GM18868 (cell line): ENCODE results near the gene CNNM1.

Experiments
- ATAC-seq: cut with Tn5 transposase; IDR thresholded peaks from one replicate; pipeline ENCODE4 v1.9.1; 2021; ENCODE audit warnings: mild to moderate bottlenecking, moderate library complexity; ENCODE audit not compliant: unreplicated experiment

CNNM1 gene

GRCh38 chr10:99337311-99337811 lies 8.2 kb downstream of the CNNM1 start:
- ATAC-seq: no peak

- ATAC-seq: no peak
These were observed 8.7 kb downstream of the CNNM1 start for GRCh38 chr10:99337901-99338300.

GRCh38 chr10:99339077-99339476 lies 9.9 kb downstream of the CNNM1 start:
- ATAC-seq: no peak

GRCh38 chr10:99339563-99340047 lies 10.4 kb downstream of the CNNM1 start:
- ATAC-seq: no peak

- ATAC-seq: no peak
These were observed 11.5 kb downstream of the CNNM1 start for GRCh38 chr10:99340650-99341049.

GRCh38 chr10:99341248-99341647 lies 12.1 kb downstream of the CNNM1 start:
- ATAC-seq: no peak

- peak; percentile 64 for ATAC-seq
These were observed 12.8 kb downstream of the CNNM1 start for GRCh38 chr10:99341860-99342490.

GRCh38 chr10:99343262-99343661 lies 14.1 kb downstream of the CNNM1 start:
- ATAC-seq: no peak

- ATAC-seq: no peak
These were observed 15.6 kb downstream of the CNNM1 start for GRCh38 chr10:99344715-99345114.

GRCh38 chr10:99345350-99345749 lies 16.2 kb downstream of the CNNM1 start:
- peak; percentile 54 for ATAC-seq

GRCh38 chr10:99346247-99346646 lies 17.1 kb downstream of the CNNM1 start:
- ATAC-seq: no peak

GRCh38 chr10:99347672-99348071 lies 18.5 kb downstream of the CNNM1 start:
- no peak for ATAC-seq

GRCh38 chr10:99353182-99353581 lies 24.0 kb downstream of the CNNM1 start:
- no peak for ATAC-seq

GRCh38 chr10:99357691-99358090 lies 28.5 kb downstream of the CNNM1 start:
- no peak for ATAC-seq

- no peak for ATAC-seq
These were observed 28.9 kb downstream of the CNNM1 start for GRCh38 chr10:99358101-99358500.

- ATAC-seq: no peak
These were observed 31.8 kb downstream of the CNNM1 start for GRCh38 chr10:99360934-99361333.

GRCh38 chr10:99364125-99364524 lies 35.0 kb downstream of the CNNM1 start:
- ATAC-seq: no peak

- no peak for ATAC-seq
These were observed 36.2 kb downstream of the CNNM1 start for GRCh38 chr10:99365311-99365710.

GRCh38 chr10:99365736-99366135 lies 36.6 kb downstream of the CNNM1 start:
- ATAC-seq: no peak

- ATAC-seq: no peak
These were observed 37.5 kb downstream of the CNNM1 start for GRCh38 chr10:99366666-99367065.

GRCh38 chr10:99368646-99369045 lies 39.5 kb downstream of the CNNM1 start:
- no peak for ATAC-seq

- ATAC-seq: no peak
These were observed 40.0 kb downstream of the CNNM1 start for GRCh38 chr10:99369126-99369525.

- ATAC-seq: no peak
These were observed 40.4 kb downstream of the CNNM1 start for GRCh38 chr10:99369551-99369950.
